K562 (cell line): ENCODE data around the gene SHISA7. TPM values are rescaled to one million over a fixed set of nuclear protein-coding genes. Genes with fewer than 3 reads are reported as not detected.

Experiments
- CCNT2 ChIP-seq: IDR thresholded peaks from 2 replicates; pipeline ENCODE4 v1.6.1; 2011; ENCODE audit warnings: borderline replicate concordance, low read depth, mild to moderate bottlenecking, moderate library complexity, mixed read lengths, low read length; ENCODE audit not compliant: insufficient read length; ENCODE audit errors: extremely low read depth
- DPF2 ChIP-seq: fragments of 450-650 bp; IDR thresholded peaks from 2 replicates; pipeline ENCODE4 v1.6.1; 2016
- FIP1L1 ChIP-seq: fragments of 200-400 bp; formaldehyde crosslinking; IDR thresholded peaks from 2 replicates; pipeline ENCODE4 v1.6.1; 2018; ENCODE audit warnings: mild to moderate bottlenecking, low read depth, low read length; ENCODE audit not compliant: poor library complexity, severe bottlenecking
- GTF2A2 ChIP-seq: IDR thresholded peaks from 2 replicates; pipeline ENCODE4 v1.6.1; 2016; ENCODE audit warnings: mild to moderate bottlenecking, missing genetic modification characterization, missing compliant biosample characterization
- HDGF ChIP-seq: fragments of 450-650 bp; IDR thresholded peaks from 2 replicates; pipeline ENCODE4 v1.6.1; 2016
- HIVEP1 ChIP-seq: fragments of 250-450 bp; sonication (Bioruptor Pico); IDR thresholded peaks from 2 replicates; pipeline ENCODE4 v1.4.0; 2020; ENCODE audit warnings: mild to moderate bottlenecking
- KAT8 ChIP-seq: fragments of 450-650 bp; IDR thresholded peaks from 2 replicates; pipeline ENCODE4 v1.6.1; 2016; ENCODE audit warnings: low read depth, mild to moderate bottlenecking
- MAFK ChIP-seq: IDR thresholded peaks from 2 replicates; pipeline ENCODE4 v1.6.1; 2011; ENCODE audit warnings: low read length, improper control_type of control experiment
- NELFE ChIP-seq: IDR thresholded peaks from 2 replicates; pipeline ENCODE4 v1.6.1; 2011; ENCODE audit warnings: mild to moderate bottlenecking; ENCODE audit not compliant: insufficient read depth, insufficient read length
- PPARD ChIP-seq: fragments of 250-450 bp; sonication (Bioruptor Pico); IDR thresholded peaks from 2 replicates; pipeline ENCODE4 v1.8.0; 2022; ENCODE audit warnings: inconsistent platforms, mild to moderate bottlenecking, moderate library complexity
- PTRF ChIP-seq: fragments of 450-650 bp; IDR thresholded peaks from 2 replicates; pipeline ENCODE4 v1.6.1; 2016; ENCODE audit warnings: mild to moderate bottlenecking, missing genetic modification characterization, missing compliant biosample characterization
- RFX5 ChIP-seq: IDR thresholded peaks from 2 replicates; pipeline ENCODE4 v1.6.1; 2011; ENCODE audit warnings: low read depth, mild to moderate bottlenecking, improper control_type of control experiment, low read length
- SAFB ChIP-seq: fragments of 200-400 bp; formaldehyde crosslinking; IDR thresholded peaks from 2 replicates; pipeline ENCODE4 v1.6.1; 2017; ENCODE audit warnings: low read depth, low read length, borderline replicate concordance
- SMARCA4 ChIP-seq: fragments of 450-650 bp; IDR thresholded peaks from 2 replicates; pipeline ENCODE4 v1.6.1; 2016
- TCF7L2 ChIP-seq: fragments of 150-350 bp; IDR thresholded peaks from 2 replicates; pipeline ENCODE4 v1.6.1; 2016; ENCODE audit warnings: low read depth, mild to moderate bottlenecking, low read length, moderate library complexity
- XRCC4 ChIP-seq: IDR thresholded peaks from one replicate; pipeline ENCODE4 v1.6.1; 2011; ENCODE audit not compliant: insufficient read depth, insufficient read length; ENCODE audit errors: extremely low read depth
- ZC3H4 ChIP-seq: sonication (generic); formaldehyde crosslinking; IDR thresholded peaks from 2 replicates; pipeline ENCODE4 v1.9.0; 2021; ENCODE audit warnings: missing genetic modification reagents, borderline replicate concordance
- ZNF165 ChIP-seq: fragments of 250-450 bp; sonication (Bioruptor Pico); IDR thresholded peaks from 2 replicates; pipeline ENCODE4 v1.4.0; 2020; ENCODE audit warnings: borderline replicate concordance
- ZNF780A ChIP-seq: fragments of 250-450 bp; sonication (Bioruptor Pico); IDR thresholded peaks from 2 replicates; pipeline ENCODE4 v1.5.0; 2021; ENCODE audit warnings: mild to moderate bottlenecking
- polyA plus RNA-seq, 8 experiments: library from polyadenylated mRNA; depleted of rRNA in 4 of 8; stranded (reverse) in 5 of 8; unstranded in 3 of 8; fragments of >200 nt; fragmentation: Nextera tagmentation in 2 of 8; fragmentation: Illumina TruSeq in 1 of 8; extraction: Ambion mirVana in 2 of 8; extraction: Trizol in 1 of 8; gene quantifications; 2 replicates each; pipeline versions ENCODE4 v1.2.1 to v1.2.3, GENCODE V29; 2011 to 2014; ENCODE audit warnings: inconsistent platforms in 1 of 8, missing spikeins in 1 of 8
- total RNA-seq, 7 experiments: library from RNA; depleted of rRNA in 6 of 7; stranded (reverse); fragments of >200 nt in 6 of 7; fragmentation: Illumina TruSeq in 2 of 7; extraction: Trizol in 2 of 7; gene quantifications; 2 replicates each; pipeline versions ENCODE4 v1.2.1 to v1.2.3, GENCODE V29; 2011 to 2021; ENCODE audit warnings: low replicate concordance in 1 of 7
- TF ChIP-seq, protein P1 (sequence below): fragments of 450-650 bp; IDR thresholded peaks from 2 replicates; pipeline ENCODE4 v1.6.1; 2017; ENCODE audit warnings: antibody characterized with exemption
- TF ChIP-seq, protein P2 (sequence below): fragments of 450-650 bp; IDR thresholded peaks from 2 replicates; pipeline ENCODE4 v1.6.1; 2017; ENCODE audit warnings: mild to moderate bottlenecking, moderate library complexity
- TF ChIP-seq, protein P3 (sequence below), 3 experiments: fragments of 200-800 bp in 1 of 3; sonication (Bioruptor generic) in 1 of 3; sonication (generic) in 1 of 3; formaldehyde crosslinking in 1 of 3; IDR thresholded peaks; 2 replicates each; pipeline versions ENCODE4 v1.6.1 to v1.8.0; 2016 to 2022; ENCODE audit warnings: mild to moderate bottlenecking in 2 of 3, missing compliant biosample characterization in 2 of 3, missing genetic modification characterization in 2 of 3, missing genetic modification reagents in 1 of 3
- TF ChIP-seq, protein P4 (sequence below): sonication (generic); formaldehyde crosslinking; IDR thresholded peaks from 2 replicates; pipeline ENCODE4 v1.8.1; 2023; ENCODE audit warnings: mild to moderate bottlenecking, missing genetic modification reagents

The SHISA7 gene
- total and polyA plus RNA-seq, 9 of the 15 experiments (the other 6 are each of a cell fraction or from before 2014, with no cell fraction given), result 0.01 to 0.40 (median 0.07) TPM

DNA sequence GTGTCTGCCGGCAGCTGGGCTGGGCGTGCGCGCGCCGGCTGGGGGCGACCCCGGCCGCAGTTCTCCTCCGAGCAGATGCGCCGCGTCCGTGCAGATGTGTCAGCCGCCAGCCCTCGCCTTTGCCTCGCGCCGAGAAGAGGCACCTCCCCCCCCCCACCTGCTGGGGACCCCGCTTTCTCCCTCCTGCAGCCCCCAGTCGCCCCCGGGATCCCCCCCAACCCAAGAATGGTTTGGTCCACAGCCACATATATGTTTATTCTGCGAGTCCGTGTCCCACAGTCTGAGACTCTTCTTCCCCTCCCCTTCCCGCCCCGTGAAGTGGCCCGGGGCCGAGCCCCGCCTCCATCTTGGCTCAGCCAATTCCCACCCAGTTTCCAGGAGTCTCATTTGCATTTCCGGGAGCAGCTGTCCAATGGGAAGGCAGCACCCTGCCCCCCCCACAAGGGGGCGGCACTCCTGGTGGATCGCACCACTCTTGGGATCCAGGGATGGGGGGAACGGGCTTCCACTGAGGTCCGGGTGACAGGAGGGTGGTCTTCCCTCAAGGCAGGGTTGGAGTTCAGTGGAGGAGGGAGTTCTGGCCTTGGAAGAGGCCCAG lies 9.7 kb upstream of the SHISA7 start (continued):
- TF ChIP-seq, protein P1, sequence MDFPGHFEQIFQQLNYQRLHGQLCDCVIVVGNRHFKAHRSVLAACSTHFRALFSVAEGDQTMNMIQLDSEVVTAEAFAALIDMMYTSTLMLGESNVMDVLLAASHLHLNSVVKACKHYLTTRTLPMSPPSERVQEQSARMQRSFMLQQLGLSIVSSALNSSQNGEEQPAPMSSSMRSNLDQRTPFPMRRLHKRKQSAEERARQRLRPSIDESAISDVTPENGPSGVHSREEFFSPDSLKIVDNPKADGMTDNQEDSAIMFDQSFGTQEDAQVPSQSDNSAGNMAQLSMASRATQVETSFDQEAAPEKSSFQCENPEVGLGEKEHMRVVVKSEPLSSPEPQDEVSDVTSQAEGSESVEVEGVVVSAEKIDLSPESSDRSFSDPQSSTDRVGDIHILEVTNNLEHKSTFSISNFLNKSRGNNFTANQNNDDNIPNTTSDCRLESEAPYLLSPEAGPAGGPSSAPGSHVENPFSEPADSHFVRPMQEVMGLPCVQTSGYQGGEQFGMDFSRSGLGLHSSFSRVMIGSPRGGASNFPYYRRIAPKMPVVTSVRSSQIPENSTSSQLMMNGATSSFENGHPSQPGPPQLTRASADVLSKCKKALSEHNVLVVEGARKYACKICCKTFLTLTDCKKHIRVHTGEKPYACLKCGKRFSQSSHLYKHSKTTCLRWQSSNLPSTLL, result peak; percentile 82
- TF ChIP-seq ZNF165 (CRISPR knock-in tag) (no peak), GTF2A2 (tag) (no peak), XRCC4 (no peak), HDGF (no peak), MAFK (no peak), PTRF (tag) (no peak), FIP1L1 (no peak), SMARCA4 (no peak), RFX5 (no peak), KAT8 (no peak), NELFE (no peak), DPF2 (no peak), TCF7L2 (peak; percentile 87), HIVEP1 (CRISPR knock-in tag) (no peak), PPARD (no peak), ZNF780A (no peak), ZC3H4 (CRISPR knock-in tag) (no peak), SAFB (no peak), CCNT2 (peak; percentile 65)
- TF ChIP-seq, protein P2, sequence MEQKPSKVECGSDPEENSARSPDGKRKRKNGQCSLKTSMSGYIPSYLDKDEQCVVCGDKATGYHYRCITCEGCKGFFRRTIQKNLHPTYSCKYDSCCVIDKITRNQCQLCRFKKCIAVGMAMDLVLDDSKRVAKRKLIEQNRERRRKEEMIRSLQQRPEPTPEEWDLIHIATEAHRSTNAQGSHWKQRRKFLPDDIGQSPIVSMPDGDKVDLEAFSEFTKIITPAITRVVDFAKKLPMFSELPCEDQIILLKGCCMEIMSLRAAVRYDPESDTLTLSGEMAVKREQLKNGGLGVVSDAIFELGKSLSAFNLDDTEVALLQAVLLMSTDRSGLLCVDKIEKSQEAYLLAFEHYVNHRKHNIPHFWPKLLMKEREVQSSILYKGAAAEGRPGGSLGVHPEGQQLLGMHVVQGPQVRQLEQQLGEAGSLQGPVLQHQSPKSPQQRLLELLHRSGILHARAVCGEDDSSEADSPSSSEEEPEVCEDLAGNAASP, result no peak
- TF ChIP-seq, protein P3, sequence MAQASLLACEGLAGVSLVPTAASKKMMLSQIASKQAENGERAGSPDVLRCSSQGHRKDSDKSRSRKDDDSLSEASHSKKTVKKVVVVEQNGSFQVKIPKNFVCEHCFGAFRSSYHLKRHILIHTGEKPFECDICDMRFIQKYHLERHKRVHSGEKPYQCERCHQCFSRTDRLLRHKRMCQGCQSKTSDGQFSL (CRISPR knock-in tag; IDR thresholded peaks at IDR 0.05), result peak; percentile 99
- TF ChIP-seq, protein P3 (tag; IDR thresholded peaks at IDR 0.05), result peak in 1 of 2 experiments; percentile 98; a peak in 2 of 4 replicates
- TF ChIP-seq, protein P4, sequence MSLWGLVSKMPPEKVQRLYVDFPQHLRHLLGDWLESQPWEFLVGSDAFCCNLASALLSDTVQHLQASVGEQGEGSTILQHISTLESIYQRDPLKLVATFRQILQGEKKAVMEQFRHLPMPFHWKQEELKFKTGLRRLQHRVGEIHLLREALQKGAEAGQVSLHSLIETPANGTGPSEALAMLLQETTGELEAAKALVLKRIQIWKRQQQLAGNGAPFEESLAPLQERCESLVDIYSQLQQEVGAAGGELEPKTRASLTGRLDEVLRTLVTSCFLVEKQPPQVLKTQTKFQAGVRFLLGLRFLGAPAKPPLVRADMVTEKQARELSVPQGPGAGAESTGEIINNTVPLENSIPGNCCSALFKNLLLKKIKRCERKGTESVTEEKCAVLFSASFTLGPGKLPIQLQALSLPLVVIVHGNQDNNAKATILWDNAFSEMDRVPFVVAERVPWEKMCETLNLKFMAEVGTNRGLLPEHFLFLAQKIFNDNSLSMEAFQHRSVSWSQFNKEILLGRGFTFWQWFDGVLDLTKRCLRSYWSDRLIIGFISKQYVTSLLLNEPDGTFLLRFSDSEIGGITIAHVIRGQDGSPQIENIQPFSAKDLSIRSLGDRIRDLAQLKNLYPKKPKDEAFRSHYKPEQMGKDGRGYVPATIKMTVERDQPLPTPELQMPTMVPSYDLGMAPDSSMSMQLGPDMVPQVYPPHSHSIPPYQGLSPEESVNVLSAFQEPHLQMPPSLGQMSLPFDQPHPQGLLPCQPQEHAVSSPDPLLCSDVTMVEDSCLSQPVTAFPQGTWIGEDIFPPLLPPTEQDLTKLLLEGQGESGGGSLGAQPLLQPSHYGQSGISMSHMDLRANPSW (CRISPR knock-in tag), result no peak
